ENCODE data around the gene USP44. TPM values are rescaled to one million over a fixed set of nuclear protein-coding genes. Genes with fewer than 3 reads are reported as not detected.

Gene USP44
- total RNA-seq, 3 donors from 2014 or later = 3.7 to 8.2 (median 3.9) TPM

- intact Hi-C loops (cut with DNase I; ENCODE audit: low total_unique reads) = no loop called here
- Histone ChIP-seq H3K9me3 (no peaks in the 10 kb centered on the region), H3K27me3 (no peaks in the 10 kb centered on the region), H3K4me3 (no peak overlapping the region), H3K27ac (no peak overlapping the region), H3K4me1 (no peaks in the 10 kb centered on the region), H3K36me3 (no peaks in the 10 kb centered on the region)
- TF ChIP-seq CTCF (IDR thresholded peaks at IDR 0.05) (no peak), POLR2A (IDR thresholded peaks at IDR 0.05) (no peak), POLR2AphosphoS5 (IDR thresholded peaks at IDR 0.05) (no peak)
- DNase-seq (ENCODE audit: low spot score in 2 of 2) = no peak
Observed at GRCh38 chr12:95528431-95528830, 22.8 kb downstream of the USP44 start.

GRCh38 chr12:95522692-95523091, 28.6 kb downstream of the USP44 start:
- no peak overlapping the region for H3K4me3 ChIP-seq
- H3K27ac ChIP-seq = no peak overlapping the region
- no peak for TF ChIP-seq POLR2A (IDR thresholded peaks at IDR 0.05)
- no peak for TF ChIP-seq CTCF (IDR thresholded peaks at IDR 0.05)
- TF ChIP-seq POLR2AphosphoS5 (IDR thresholded peaks at IDR 0.05) = no peak
- no peaks in the 10 kb centered on the region for H3K27me3 ChIP-seq
- H3K4me1 ChIP-seq = no peaks in the 10 kb centered on the region
- H3K9me3 ChIP-seq = no peaks in the 10 kb centered on the region
- no peaks in the 10 kb centered on the region for H3K36me3 ChIP-seq
- DNase-seq (ENCODE audit: low spot score in 2 of 2) = no peak
- intact Hi-C loops (cut with DNase I; ENCODE audit: low total_unique reads) = no loop called here

- no peak for DNase-seq (ENCODE audit: low spot score in 2 of 2)
- Histone ChIP-seq H3K36me3 (no peaks in the 10 kb centered on the region), H3K4me3 (no peak overlapping the region), H3K4me1 (no peaks in the 10 kb centered on the region), H3K9me3 (no peaks in the 10 kb centered on the region), H3K27ac (no peak overlapping the region), H3K27me3 (no peaks in the 10 kb centered on the region)
- TF ChIP-seq POLR2AphosphoS5 (IDR thresholded peaks at IDR 0.05) (no peak), CTCF (IDR thresholded peaks at IDR 0.05) (no peak), POLR2A (IDR thresholded peaks at IDR 0.05) (no peak)
- intact Hi-C loops (cut with DNase I; ENCODE audit: low total_unique reads) = no loop called here
Observed at GRCh38 chr12:95520816-95521215, 30.5 kb downstream of the USP44 start.

GRCh38 chr12:95518944-95519343, 32.3 kb downstream of the USP44 start:
- no peaks in the 10 kb centered on the region for H3K9me3 ChIP-seq
- DNase-seq (ENCODE audit: low spot score in 2 of 2) = no peak
- intact Hi-C loops (cut with DNase I; ENCODE audit: low total_unique reads) = no loop called here
- no peaks in the 10 kb centered on the region for H3K4me1 ChIP-seq
- no peaks in the 10 kb centered on the region for H3K36me3 ChIP-seq
- H3K27ac ChIP-seq = no peak overlapping the region
- no peaks in the 10 kb centered on the region for H3K27me3 ChIP-seq
- TF ChIP-seq POLR2A (IDR thresholded peaks at IDR 0.05) (no peak), POLR2AphosphoS5 (IDR thresholded peaks at IDR 0.05) (no peak), CTCF (IDR thresholded peaks at IDR 0.05) (no peak)
- no peak overlapping the region for H3K4me3 ChIP-seq

GRCh38 chr12:95517246-95517645, 34.0 kb downstream of the USP44 start:
- Histone ChIP-seq H3K4me3 (no peak overlapping the region), H3K4me1 (no peaks in the 10 kb centered on the region), H3K27me3 (no peaks in the 10 kb centered on the region), H3K27ac (no peak overlapping the region), H3K36me3 (no peaks in the 10 kb centered on the region), H3K9me3 (no peaks in the 10 kb centered on the region)
- intact Hi-C loops (cut with DNase I; ENCODE audit: low total_unique reads) = no loop called here
- no peak for TF ChIP-seq POLR2A (IDR thresholded peaks at IDR 0.05)
- TF ChIP-seq CTCF (IDR thresholded peaks at IDR 0.05) = no peak
- no peak for TF ChIP-seq POLR2AphosphoS5 (IDR thresholded peaks at IDR 0.05)
- DNase-seq (ENCODE audit: low spot score in 2 of 2) = no peak

Data from breast epithelium (tissue), 4 donors.